Measurements from ENCODE around the gene GPR27. TPM values are rescaled to one million over a fixed set of nuclear protein-coding genes. Genes with fewer than 3 reads are reported as not detected.

The GPR27 gene
- total and polyA plus RNA-seq, 2 experiments from 2014 or later = 7.8 to 11.8 TPM

- H3K4me1 Mint-ChIP-seq = peaks cover 16% of the 10 kb centered on the region
- no peak overlapping the region for H3K4me3 Mint-ChIP-seq
- no peak overlapping the region for H3K4me3 ChIP-seq
Observed at GRCh38 chr3:71721002-71721401, 32.7 kb upstream of the GPR27 start.

DNA sequence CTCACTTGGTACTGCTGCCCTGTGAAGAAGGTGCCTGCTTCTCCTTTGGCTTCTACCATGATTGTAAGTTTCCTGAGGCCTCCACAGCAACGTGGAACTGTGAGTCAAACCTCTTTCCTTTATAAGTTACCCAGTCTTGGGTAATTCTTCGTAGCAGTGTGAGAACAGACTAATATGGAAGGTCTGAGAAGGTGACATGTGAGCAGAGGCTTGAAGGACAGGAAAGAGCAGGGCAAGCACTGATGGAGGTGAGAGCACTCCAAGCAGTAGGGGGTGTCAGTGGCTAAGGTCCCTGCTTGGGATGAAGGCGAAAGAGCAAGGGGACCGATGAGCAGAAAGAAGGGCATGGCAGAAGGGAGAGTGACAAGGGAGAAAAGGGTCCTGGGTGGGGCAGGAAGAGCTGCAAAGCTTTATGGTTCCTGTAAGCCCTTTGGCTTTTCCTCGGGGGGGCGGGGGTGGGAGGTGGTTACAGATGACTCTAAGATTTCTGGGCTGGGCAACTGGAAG is 32.0 kb upstream of the GPR27 start:
- Histone ChIP-seq H3K4me1 (ENCODE audit: insufficient read depth) (peaks cover 11% of the 10 kb centered on the region), H3F3A (replicated peaks; ENCODE audit: low read depth) (no peaks in the 10 kb centered on the region), H4K20me1 (replicated peaks; ENCODE audit: insufficient read depth) (peaks cover 4% of the 10 kb centered on the region; the same call in 1 of the 2 replicates), H3K27ac (ENCODE audit: low read depth) (no peak overlapping the region), H3K4me2 (no peak overlapping the region), H3K36me3 (ENCODE audit: insufficient read depth) (no peaks in the 10 kb centered on the region), H3K27me3 (ENCODE audit: insufficient read depth) (peaks cover 30% of the 10 kb centered on the region), H2AFZ (no peak overlapping the region), H3K79me2 (replicated peaks; ENCODE audit: insufficient read depth) (peaks cover 6% of the 10 kb centered on the region; the same call in 1 of the 2 replicates), H3K9me2 (ENCODE audit: insufficient read depth) (no peaks in the 10 kb centered on the region), H3K4me3 (no peak overlapping the region)
- peaks cover 21% of the 10 kb centered on the region for H3K4me1 Mint-ChIP-seq
- H3K4me3 Mint-ChIP-seq = no peak overlapping the region
- no peak for TF ChIP-seq ZNF462 (CRISPR knock-in tag; IDR thresholded peaks at IDR 0.05)
- TF ChIP-seq, protein P1, sequence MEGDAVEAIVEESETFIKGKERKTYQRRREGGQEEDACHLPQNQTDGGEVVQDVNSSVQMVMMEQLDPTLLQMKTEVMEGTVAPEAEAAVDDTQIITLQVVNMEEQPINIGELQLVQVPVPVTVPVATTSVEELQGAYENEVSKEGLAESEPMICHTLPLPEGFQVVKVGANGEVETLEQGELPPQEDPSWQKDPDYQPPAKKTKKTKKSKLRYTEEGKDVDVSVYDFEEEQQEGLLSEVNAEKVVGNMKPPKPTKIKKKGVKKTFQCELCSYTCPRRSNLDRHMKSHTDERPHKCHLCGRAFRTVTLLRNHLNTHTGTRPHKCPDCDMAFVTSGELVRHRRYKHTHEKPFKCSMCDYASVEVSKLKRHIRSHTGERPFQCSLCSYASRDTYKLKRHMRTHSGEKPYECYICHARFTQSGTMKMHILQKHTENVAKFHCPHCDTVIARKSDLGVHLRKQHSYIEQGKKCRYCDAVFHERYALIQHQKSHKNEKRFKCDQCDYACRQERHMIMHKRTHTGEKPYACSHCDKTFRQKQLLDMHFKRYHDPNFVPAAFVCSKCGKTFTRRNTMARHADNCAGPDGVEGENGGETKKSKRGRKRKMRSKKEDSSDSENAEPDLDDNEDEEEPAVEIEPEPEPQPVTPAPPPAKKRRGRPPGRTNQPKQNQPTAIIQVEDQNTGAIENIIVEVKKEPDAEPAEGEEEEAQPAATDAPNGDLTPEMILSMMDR (conservative IDR thresholded peaks at IDR 0.05; ENCODE audit: low read depth in 2 of 2) = peak in 1 of 2 experiments; percentile 16; a peak in 1 of 4 replicates
- no peaks in the 10 kb centered on the region; the same call in 2 of the 3 replicates for H3K9me3 Mint-ChIP-seq
- no peak overlapping the region for H3K27ac Mint-ChIP-seq
- ATAC-seq = no peak
- no peak for DNase-seq (ENCODE audit: low spot score)
- peaks cover 34% of the 10 kb centered on the region for H3K27me3 Mint-ChIP-seq (ENCODE audit: insufficient read depth, low read depth, poor library complexity)
- H3K36me3 Mint-ChIP-seq (ENCODE audit: low read depth) = no peaks in the 10 kb centered on the region; the same call in 2 of the 3 replicates

More at GRCh38 chr3:71721002-71721401, 32.7 kb upstream of the GPR27 start:
- no peaks in the 10 kb centered on the region; the same call in 2 of the 3 replicates for H3K9me3 Mint-ChIP-seq
- H3K27ac ChIP-seq (ENCODE audit: low read depth) = no peak overlapping the region
- no peak overlapping the region for H3K27ac Mint-ChIP-seq
- peaks cover 8% of the 10 kb centered on the region for H3K4me1 ChIP-seq (ENCODE audit: insufficient read depth)
- no peak overlapping the region for H2AFZ ChIP-seq
- ATAC-seq (no peak), DNase-seq (ENCODE audit: low spot score) (no peak)
- H3K4me2 ChIP-seq = no peak overlapping the region
- no peaks in the 10 kb centered on the region for H3F3A ChIP-seq (replicated peaks; ENCODE audit: low read depth)
- H3K9me2 ChIP-seq (ENCODE audit: insufficient read depth) = no peaks in the 10 kb centered on the region
- H3K27me3 ChIP-seq (ENCODE audit: insufficient read depth) = peaks cover 23% of the 10 kb centered on the region
- peaks cover 4% of the 10 kb centered on the region; the same call in 1 of the 2 replicates for H4K20me1 ChIP-seq (replicated peaks; ENCODE audit: insufficient read depth)
- H3K27me3 Mint-ChIP-seq (ENCODE audit: insufficient read depth, low read depth, poor library complexity) = peaks cover 30% of the 10 kb centered on the region
- no peaks in the 10 kb centered on the region for H3K36me3 Mint-ChIP-seq (ENCODE audit: low read depth)
- H3K79me2 ChIP-seq (replicated peaks; ENCODE audit: insufficient read depth) = peaks cover 6% of the 10 kb centered on the region; the same call in 1 of the 2 replicates
- no peaks in the 10 kb centered on the region for H3K36me3 ChIP-seq (ENCODE audit: insufficient read depth)
- TF ChIP-seq NANOG (IDR thresholded peaks at IDR 0.05; ENCODE audit: borderline replicate concordance) = no peak
- no peak for TF ChIP-seq REST (IDR thresholded peaks at IDR 0.05; ENCODE audit: unreplicated experiment)
- no peak for TF ChIP-seq EZH2 (IDR thresholded peaks at IDR 0.05; ENCODE audit: low read depth, unreplicated experiment)
- TF ChIP-seq STAT1 (IDR thresholded peaks at IDR 0.05; ENCODE audit: unreplicated experiment) = no peak
- TF ChIP-seq JUNB (IDR thresholded peaks at IDR 0.05; ENCODE audit: unreplicated experiment) = no peak
